ENCODE results near the gene CPPED1.

DNA sequence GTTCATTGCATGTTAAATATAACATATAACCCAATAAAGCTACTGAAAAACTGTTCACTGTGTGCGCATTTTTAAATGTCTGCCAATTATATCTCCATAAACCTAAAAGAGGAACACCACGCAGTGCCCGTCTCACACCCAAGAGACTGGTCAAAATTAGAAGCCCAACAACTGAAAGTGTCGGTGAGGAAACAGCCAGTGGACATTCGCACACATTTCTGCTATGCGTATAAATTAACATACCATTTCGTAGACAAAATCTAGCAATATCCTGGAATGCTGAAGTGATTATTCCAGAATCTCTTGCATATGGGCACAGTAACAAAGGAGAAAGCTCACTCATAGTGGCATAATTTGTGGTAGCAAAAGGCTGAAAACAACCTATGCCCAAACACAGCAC lies 55.9 kb downstream of the CPPED1 start:
- no peak for TF ChIP-seq EZH2 (IDR thresholded peaks at IDR 0.05)
- TF ChIP-seq, protein P1, sequence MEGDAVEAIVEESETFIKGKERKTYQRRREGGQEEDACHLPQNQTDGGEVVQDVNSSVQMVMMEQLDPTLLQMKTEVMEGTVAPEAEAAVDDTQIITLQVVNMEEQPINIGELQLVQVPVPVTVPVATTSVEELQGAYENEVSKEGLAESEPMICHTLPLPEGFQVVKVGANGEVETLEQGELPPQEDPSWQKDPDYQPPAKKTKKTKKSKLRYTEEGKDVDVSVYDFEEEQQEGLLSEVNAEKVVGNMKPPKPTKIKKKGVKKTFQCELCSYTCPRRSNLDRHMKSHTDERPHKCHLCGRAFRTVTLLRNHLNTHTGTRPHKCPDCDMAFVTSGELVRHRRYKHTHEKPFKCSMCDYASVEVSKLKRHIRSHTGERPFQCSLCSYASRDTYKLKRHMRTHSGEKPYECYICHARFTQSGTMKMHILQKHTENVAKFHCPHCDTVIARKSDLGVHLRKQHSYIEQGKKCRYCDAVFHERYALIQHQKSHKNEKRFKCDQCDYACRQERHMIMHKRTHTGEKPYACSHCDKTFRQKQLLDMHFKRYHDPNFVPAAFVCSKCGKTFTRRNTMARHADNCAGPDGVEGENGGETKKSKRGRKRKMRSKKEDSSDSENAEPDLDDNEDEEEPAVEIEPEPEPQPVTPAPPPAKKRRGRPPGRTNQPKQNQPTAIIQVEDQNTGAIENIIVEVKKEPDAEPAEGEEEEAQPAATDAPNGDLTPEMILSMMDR (IDR thresholded peaks at IDR 0.05), result no peak
